Kidney (tissue), 14 donors: ENCODE results near the gene RPTOR. TPM values are rescaled to one million over a fixed set of nuclear protein-coding genes. Genes with fewer than 3 reads are reported as not detected.
"Not testable (repeated sequence)": the region's sequence is repeated elsewhere in the genome, so short reads cannot be mapped to it uniquely, and the experiment has no call there.

Experiments
- DNase-seq, 5 donors: peaks; one replicate each; pipeline ENCODE4 v3.0.0-alpha.2; 2013 to 2020
- FAIRE-seq: peaks from 2 replicates; lab custom pipeline; 2012; peaks lifted over from hg19 to GRCh38; lab: Jason Lieb, UNC
- H3K27ac ChIP-seq, 2 donors: one replicate each; pipeline ENCODE4 v1.7.0; 2013; ENCODE audit warnings: low read depth in 2 of 2, low read length in 2 of 2, inconsistent platforms in 1 of 2
- H3K27me3 ChIP-seq: one replicate; pipeline ENCODE4 v1.7.1; 2013; ENCODE audit warnings: low read length, inconsistent platforms; ENCODE audit not compliant: control insufficient read depth, insufficient read depth
- H3K36me3 ChIP-seq, 3 donors: one replicate each; pipeline versions ENCODE4 v1.7.0 to v1.7.1; 2013; ENCODE audit warnings: low read length in 3 of 3, control low read depth in 1 of 3, inconsistent platforms in 1 of 3; ENCODE audit not compliant: insufficient read depth in 3 of 3, control insufficient read depth in 2 of 3
- H3K4me1 ChIP-seq, 3 donors: one replicate each; pipeline versions ENCODE4 v1.7.0 to v1.7.1; 2013; ENCODE audit warnings: low read length in 3 of 3, inconsistent platforms in 1 of 3, low read depth in 1 of 3; ENCODE audit not compliant: control insufficient read depth in 2 of 3, insufficient read depth in 2 of 3
- H3K4me3 ChIP-seq, 3 donors: one replicate each; pipeline versions ENCODE4 v1.7.0 to v1.8.1; 2013; ENCODE audit warnings: low read length in 3 of 3, control low read depth in 1 of 3, inconsistent platforms in 1 of 3
- H3K9ac ChIP-seq, 3 donors: one replicate each; pipeline versions ENCODE4 v1.7.0 to v1.7.1; 2013; ENCODE audit warnings: low read length in 3 of 3, control low read depth in 1 of 3, inconsistent platforms in 1 of 3
- H3K9me3 ChIP-seq, 3 donors: one replicate each; pipeline versions ENCODE4 v1.7.0 to v1.7.1; 2013; ENCODE audit warnings: low read length in 3 of 3, control low read depth in 1 of 3, inconsistent platforms in 1 of 3; ENCODE audit not compliant: control insufficient read depth in 2 of 3, insufficient read depth in 1 of 3
- intact Hi-C: fragments of 100-400 bp; cut with DNase I; formaldehyde crosslinking; loops from one replicate; pipeline ENCODE4 v1.11.1; 2022
- polyA plus RNA-seq: library from polyadenylated mRNA; stranded (reverse); fragments of 350-450 nt; fragmentation: Illumina TruSeq; extraction: RNeasy Lipid Tissue Mini Kit (QIAGEN cat#74804); gene quantifications from one replicate; pipeline ENCODE4 v1.2.3, GENCODE V29; 2014; ENCODE audit warnings: low read depth, low replicate concordance; ENCODE audit not compliant: insufficient read depth
- total RNA-seq: library from RNA; stranded (reverse); fragmentation: NEBNext Ultra II Directional; extraction: Animal tissue kit (Norgen Biotek cat#: 25700); gene quantifications from one replicate; pipeline ENCODE4 v1.2.1, GENCODE V29; 2021
- TF ChIP-seq, protein P1 (sequence below): IDR thresholded peaks from 3 replicates; pipeline ENCODE4 v1.5.1; 2012; ENCODE audit warnings: mild to moderate bottlenecking, moderate library complexity, borderline replicate concordance; ENCODE audit not compliant: insufficient read depth; ENCODE audit errors: extremely low read depth
- donor health status: control.
- donor health status: control.
- donor health status: control.
- donor health status: control.
- donor health status: control.
- donor health status: DM: yes; HTN: yes; CAD: no.
- donor health status: Normal renal cell carcinoma (clear cell type).

Gene RPTOR
- total and polyA plus RNA-seq, 2 donors from 2014 or later = 5.5 to 37.6 TPM

DNA sequence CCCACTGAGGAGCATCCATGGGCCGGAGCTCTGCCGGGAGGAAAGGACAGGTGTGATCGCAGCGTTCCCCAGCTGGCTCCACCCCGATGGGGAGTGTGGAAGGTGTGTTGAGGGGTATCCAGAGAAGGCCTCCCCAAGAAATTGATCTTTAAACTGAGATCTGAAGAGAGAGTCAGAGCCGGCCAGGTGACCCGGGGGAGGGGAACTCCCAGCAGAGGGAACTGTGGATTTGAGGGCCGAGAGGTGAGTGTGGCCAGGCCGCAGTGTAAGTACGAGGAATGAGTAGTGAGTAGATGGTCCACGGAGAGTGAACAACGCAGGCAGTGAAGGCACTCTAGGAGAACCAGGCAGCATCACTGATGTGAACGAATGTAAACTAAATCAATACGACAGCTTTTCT, 80.2 kb downstream of the RPTOR start:
- H3K27ac ChIP-seq = no peak overlapping the region
- no peak overlapping the region for H3K4me3 ChIP-seq
- H3K9me3 ChIP-seq = peaks cover 0 to 6% (median 0%) of the 10 kb centered on the region in 3 donors
- no peaks in the 10 kb centered on the region for H3K4me1 ChIP-seq
- FAIRE-seq = no peak
- H3K9ac ChIP-seq = no peak overlapping the region
- no peak for DNase-seq
- H3K27me3 ChIP-seq = no peaks in the 10 kb centered on the region
- TF ChIP-seq, protein P1, sequence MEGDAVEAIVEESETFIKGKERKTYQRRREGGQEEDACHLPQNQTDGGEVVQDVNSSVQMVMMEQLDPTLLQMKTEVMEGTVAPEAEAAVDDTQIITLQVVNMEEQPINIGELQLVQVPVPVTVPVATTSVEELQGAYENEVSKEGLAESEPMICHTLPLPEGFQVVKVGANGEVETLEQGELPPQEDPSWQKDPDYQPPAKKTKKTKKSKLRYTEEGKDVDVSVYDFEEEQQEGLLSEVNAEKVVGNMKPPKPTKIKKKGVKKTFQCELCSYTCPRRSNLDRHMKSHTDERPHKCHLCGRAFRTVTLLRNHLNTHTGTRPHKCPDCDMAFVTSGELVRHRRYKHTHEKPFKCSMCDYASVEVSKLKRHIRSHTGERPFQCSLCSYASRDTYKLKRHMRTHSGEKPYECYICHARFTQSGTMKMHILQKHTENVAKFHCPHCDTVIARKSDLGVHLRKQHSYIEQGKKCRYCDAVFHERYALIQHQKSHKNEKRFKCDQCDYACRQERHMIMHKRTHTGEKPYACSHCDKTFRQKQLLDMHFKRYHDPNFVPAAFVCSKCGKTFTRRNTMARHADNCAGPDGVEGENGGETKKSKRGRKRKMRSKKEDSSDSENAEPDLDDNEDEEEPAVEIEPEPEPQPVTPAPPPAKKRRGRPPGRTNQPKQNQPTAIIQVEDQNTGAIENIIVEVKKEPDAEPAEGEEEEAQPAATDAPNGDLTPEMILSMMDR = no peak
- peaks cover 0 to 8% (median 3%) of the 10 kb centered on the region in 3 donors for H3K36me3 ChIP-seq
- intact Hi-C loops = no loop called here

DNA sequence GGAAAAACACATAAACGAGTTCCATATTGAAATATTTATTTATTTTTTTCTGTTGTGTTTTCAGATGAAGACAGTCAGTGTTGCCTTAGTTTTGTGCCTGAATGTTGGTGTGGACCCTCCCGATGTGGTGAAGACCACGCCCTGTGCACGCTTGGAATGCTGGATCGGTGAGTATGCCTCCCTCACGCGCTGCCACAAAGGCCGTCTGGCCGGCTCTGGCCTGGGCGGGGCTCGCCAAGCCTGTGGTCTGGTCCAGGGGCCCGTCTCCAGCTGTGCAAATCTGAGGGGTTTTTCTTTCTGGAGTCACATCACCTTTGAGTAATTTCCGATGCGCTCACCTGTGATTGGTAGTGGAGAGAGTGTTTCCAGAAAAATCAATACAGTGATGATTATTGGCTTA, 81.0 kb downstream of the RPTOR start:
- DNase-seq = no peak
- Histone ChIP-seq H3K36me3 (peaks cover 0 to 8% (median 3%) of the 10 kb centered on the region in 3 donors), H3K27me3 (no peaks in the 10 kb centered on the region), H3K4me1 (no peaks in the 10 kb centered on the region), H3K9ac (no peak overlapping the region), H3K9me3 (peaks cover 0 to 6% (median 0%) of the 10 kb centered on the region in 3 donors), H3K4me3 (no peak overlapping the region), H3K27ac (no peak overlapping the region)
- no peak for FAIRE-seq
- TF ChIP-seq, protein P1 = no peak
- intact Hi-C loops = no loop called here

DNA sequence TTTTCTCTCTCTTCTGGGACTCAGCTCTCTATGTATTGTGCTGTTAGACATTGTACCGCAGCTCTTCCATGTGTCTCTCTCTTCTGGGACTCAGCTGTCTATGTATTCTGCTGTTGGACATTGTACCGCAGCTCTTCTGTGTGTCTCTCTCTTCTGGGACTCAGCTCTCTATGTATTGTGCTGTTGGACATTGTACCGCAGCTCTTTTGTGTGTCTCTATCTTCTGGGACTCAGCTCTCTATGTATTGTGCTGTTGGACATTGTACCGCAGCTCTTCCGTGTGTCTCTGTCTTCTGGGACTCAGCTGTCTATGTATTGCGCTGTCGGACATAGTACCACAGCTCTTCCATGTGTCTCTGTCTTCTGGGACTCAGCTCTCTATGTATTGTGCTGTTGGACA, 84.2 kb downstream of the RPTOR start:
- H3K36me3 ChIP-seq, H3K4me3 ChIP-seq, H3K9ac ChIP-seq, H3K27me3 ChIP-seq, H3K4me1 ChIP-seq, H3K27ac ChIP-seq, intact Hi-C loops, H3K9me3 ChIP-seq, DNase-seq, FAIRE-seq: not testable (repeated sequence)

- TF ChIP-seq, protein P1 = no peak
- peaks cover 3 to 8% (median 5%) of the 10 kb centered on the region in 3 donors for H3K36me3 ChIP-seq
- H3K9ac ChIP-seq = no peak overlapping the region
- no peak overlapping the region for H3K4me3 ChIP-seq
- no peak overlapping the region for H3K27ac ChIP-seq
- intact Hi-C loops = no loop called here
- H3K4me1 ChIP-seq = no peaks in the 10 kb centered on the region
- H3K27me3 ChIP-seq = no peaks in the 10 kb centered on the region
- H3K9me3 ChIP-seq = peaks cover 0 to 6% (median 5%) of the 10 kb centered on the region in 3 donors
- DNase-seq (no peak), FAIRE-seq (no peak)
These were observed 84.8 kb downstream of the RPTOR start for GRCh38 chr17:80629298-80630028.
